Osteoblast (primary cell): ENCODE measurements around the gene CEP350. TPM values are rescaled to one million over a fixed set of nuclear protein-coding genes. Genes with fewer than 3 reads are reported as not detected.

Experiments
- DNase-seq: peaks from one replicate; pipeline ENCODE4 v3.0.0; 2011; ENCODE audit warnings: low spot score, mixed read lengths; ENCODE audit not compliant: insufficient read length; ENCODE audit errors: missing footprints
- H2AFZ ChIP-seq: 2 replicates; pipeline ENCODE4 v1.6.0; 2011; ENCODE audit warnings: mild to moderate bottlenecking, low read length
- H3K27ac ChIP-seq: 2 replicates; pipeline ENCODE4 v1.5.1; 2011; ENCODE audit warnings: mild to moderate bottlenecking, low read depth, low read length, moderate library complexity
- H3K27me3 ChIP-seq: 2 replicates; pipeline ENCODE4 v1.6.0; 2012; ENCODE audit warnings: mild to moderate bottlenecking, control low read depth, inconsistent platforms, low read length, moderate library complexity; ENCODE audit not compliant: insufficient read depth
- H3K36me3 ChIP-seq: 2 replicates; pipeline ENCODE4 v1.5.1; 2011; ENCODE audit warnings: mild to moderate bottlenecking, low read length, control low read depth, moderate library complexity; ENCODE audit not compliant: insufficient read depth
- H3K4me1 ChIP-seq: 2 replicates; pipeline ENCODE4 v1.5.1; 2011; ENCODE audit warnings: mild to moderate bottlenecking, low read length, control low read depth, moderate library complexity; ENCODE audit not compliant: insufficient read depth
- H3K4me2 ChIP-seq: 2 replicates; pipeline ENCODE4 v1.6.0; 2011; ENCODE audit warnings: mild to moderate bottlenecking, low read length; ENCODE audit not compliant: insufficient read depth
- H3K4me3 ChIP-seq: fragments of 200-600 bp; sonication (generic); 3 replicates; pipeline ENCODE4 v1.5.1; 2012; ENCODE audit warnings: mild to moderate bottlenecking, low read length, inconsistent platforms; ENCODE audit not compliant: insufficient read depth
- H3K79me2 ChIP-seq: 2 replicates; pipeline ENCODE4 v1.6.0; 2012; ENCODE audit warnings: mild to moderate bottlenecking, low read length, control low read depth, inconsistent platforms; ENCODE audit not compliant: insufficient read depth
- H3K9me3 ChIP-seq: 2 replicates; pipeline ENCODE4 v1.5.1; 2011; ENCODE audit warnings: low read depth, low read length, control low read depth
- H4K20me1 ChIP-seq: 2 replicates; pipeline ENCODE4 v1.6.0; 2012; ENCODE audit warnings: mild to moderate bottlenecking, low read length, control low read depth; ENCODE audit not compliant: insufficient read depth
- CTCF ChIP-seq: IDR thresholded peaks from 2 replicates; pipeline ENCODE4 v1.5.1; 2011; ENCODE audit warnings: mild to moderate bottlenecking, low read depth, low read length, moderate library complexity; ENCODE audit errors: extremely low read depth
- total RNA-seq: library from RNA; depleted of rRNA; stranded (reverse); fragments of >200 nt; gene quantifications from 2 replicates; pipeline ENCODE4 v1.2.3, GENCODE V29; 2012

Gene CEP350
- total RNA-seq, 1 donor = 82.2 TPM

GRCh38 chr1:179971563-179972496, 17.2 kb downstream of the CEP350 start:
- H3K4me1 ChIP-seq = peaks cover 2% of the 10 kb centered on the region
- H3K27me3 ChIP-seq = no peaks in the 10 kb centered on the region
- H4K20me1 ChIP-seq = peaks cover 6% of the 10 kb centered on the region
- H3K9me3 ChIP-seq = no peaks in the 10 kb centered on the region
- H3K27ac ChIP-seq = no peak overlapping the region
- no peaks in the 10 kb centered on the region for H3K36me3 ChIP-seq
- no peak overlapping the region for H2AFZ ChIP-seq
- no peak for TF ChIP-seq CTCF
- DNase-seq = no peak
- peaks cover 96% of the 10 kb centered on the region for H3K79me2 ChIP-seq
- H3K4me3 ChIP-seq = no peak overlapping the region
- H3K4me2 ChIP-seq = no peak overlapping the region

GRCh38 chr1:179973198-179974110, 18.8 kb downstream of the CEP350 start:
- Histone ChIP-seq H3K27me3 (no peaks in the 10 kb centered on the region), H3K27ac (no peak overlapping the region), H3K4me2 (no peak overlapping the region), H3K36me3 (no peaks in the 10 kb centered on the region), H3K9me3 (no peaks in the 10 kb centered on the region), H3K79me2 (peaks cover 94% of the 10 kb centered on the region), H3K4me3 (no peak overlapping the region), H2AFZ (no peak overlapping the region), H3K4me1 (peaks cover 6% of the 10 kb centered on the region), H4K20me1 (peaks cover 9% of the 10 kb centered on the region)
- no peak for TF ChIP-seq CTCF
- no peak for DNase-seq

- peak overlapping the region; percentile 9 for H3K27ac ChIP-seq
- no peaks in the 10 kb centered on the region for H3K36me3 ChIP-seq
- H3K79me2 ChIP-seq = peaks cover 93% of the 10 kb centered on the region
- H3K27me3 ChIP-seq = no peaks in the 10 kb centered on the region
- H3K4me2 ChIP-seq = no peak overlapping the region
- TF ChIP-seq CTCF = no peak
- no peak overlapping the region for H2AFZ ChIP-seq
- no peaks in the 10 kb centered on the region for H3K9me3 ChIP-seq
- peaks cover 8% of the 10 kb centered on the region for H4K20me1 ChIP-seq
- H3K4me1 ChIP-seq = peaks cover 6% of the 10 kb centered on the region
- no peak overlapping the region for H3K4me3 ChIP-seq
- no peak for DNase-seq
Measured at GRCh38 chr1:179976970-179977651, 22.5 kb downstream of the CEP350 start.
